HG03442 (cell line): ENCODE measurements around the gene LRRC25.

ENCODE experiments used
- ATAC-seq: cut with Tn5 transposase; IDR thresholded peaks from one replicate; pipeline ENCODE4 v1.9.1; 2021; ENCODE audit warnings: mild to moderate bottlenecking, moderate library complexity; ENCODE audit not compliant: unreplicated experiment

The LRRC25 gene

GRCh38 chr19:18397242-18398202, at the start of gene LRRC25:
Gene LRRC25, minus strand, starts transcription at chr19:18397622. Its CDS starts 659 bp downstream, at chr19:18396963.
- no peak for ATAC-seq

DNA sequence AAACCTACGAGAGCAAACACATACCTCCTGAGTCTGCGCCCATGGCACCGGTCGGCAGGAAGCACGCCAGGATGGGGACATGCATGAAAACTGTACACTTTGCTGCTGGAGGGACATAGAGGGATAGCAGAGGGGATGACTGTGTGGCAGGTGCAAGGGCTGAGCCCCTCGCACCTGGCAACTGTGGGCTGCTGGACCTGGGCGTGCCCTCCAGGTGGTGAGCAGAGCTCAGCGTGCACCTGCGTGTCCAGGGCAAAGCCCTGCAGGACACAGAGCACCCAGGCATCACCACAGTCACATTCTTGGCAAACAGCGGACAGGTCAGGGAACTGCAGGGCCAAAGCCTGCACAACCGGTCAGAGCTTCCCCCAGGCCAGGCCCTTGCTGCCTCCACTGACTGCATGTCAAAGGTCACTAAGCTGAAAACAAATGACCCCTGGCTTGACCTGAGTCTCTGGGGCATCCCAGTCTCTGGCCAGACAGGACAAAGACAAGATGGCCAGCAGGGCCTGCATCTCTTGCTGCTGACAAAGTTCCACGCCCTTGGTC, 49.5 kb upstream of the LRRC25 start:
- ATAC-seq = no peak

- ATAC-seq = no peak
Measured at GRCh38 chr19:18446145-18446810, 48.9 kb upstream of the LRRC25 start.

- no peak for ATAC-seq
Measured at GRCh38 chr19:18445262-18445948, 48.0 kb upstream of the LRRC25 start.

GRCh38 chr19:18444513-18444912, 47.1 kb upstream of the LRRC25 start:
- no peak for ATAC-seq

DNA sequence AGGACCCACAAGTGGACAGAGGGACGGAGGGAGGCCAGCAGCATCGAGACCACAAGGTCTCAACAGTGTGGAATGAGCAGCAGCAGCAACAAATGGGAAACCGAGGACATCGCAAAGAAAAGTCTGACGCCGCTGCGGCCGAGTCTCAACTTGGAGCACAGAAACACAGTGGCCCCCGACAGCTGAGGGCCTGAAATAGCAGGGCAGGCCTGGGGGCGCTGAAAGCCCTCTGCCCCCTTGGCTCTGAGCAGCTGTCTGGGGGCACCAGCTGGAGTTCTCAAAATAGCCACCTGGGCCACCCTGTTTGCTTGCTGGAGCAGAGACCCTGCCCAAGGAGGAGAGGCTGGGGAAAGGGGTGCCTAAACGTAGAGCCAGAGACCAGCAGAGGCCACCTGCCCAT, 46.4 kb upstream of the LRRC25 start:
- ATAC-seq = no peak

- ATAC-seq = no peak
Measured at GRCh38 chr19:18443406-18443805, 46.0 kb upstream of the LRRC25 start.

DNA sequence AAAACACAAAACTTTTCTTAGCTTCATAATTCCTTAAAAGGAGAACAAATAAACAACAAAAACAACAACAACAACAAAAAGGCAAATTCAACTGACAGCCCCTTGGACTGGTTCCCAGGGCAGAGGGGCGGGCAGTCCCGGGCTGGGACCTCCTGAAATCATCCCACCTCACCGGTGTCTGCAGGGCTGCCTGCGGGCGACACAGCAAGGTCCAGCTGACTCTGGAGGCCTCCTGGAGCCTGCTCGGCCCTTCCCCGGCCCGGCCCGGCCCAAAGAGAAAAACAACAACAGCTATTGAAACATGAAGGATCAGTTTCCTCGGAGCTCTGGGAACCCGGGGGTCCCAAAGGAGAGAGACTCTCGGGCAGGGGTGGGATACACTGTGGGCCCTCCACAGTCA, 45.5 kb upstream of the LRRC25 start:
- no peak for ATAC-seq

- no peak for ATAC-seq
Measured at GRCh38 chr19:18441804-18442788, 44.7 kb upstream of the LRRC25 start.

DNA sequence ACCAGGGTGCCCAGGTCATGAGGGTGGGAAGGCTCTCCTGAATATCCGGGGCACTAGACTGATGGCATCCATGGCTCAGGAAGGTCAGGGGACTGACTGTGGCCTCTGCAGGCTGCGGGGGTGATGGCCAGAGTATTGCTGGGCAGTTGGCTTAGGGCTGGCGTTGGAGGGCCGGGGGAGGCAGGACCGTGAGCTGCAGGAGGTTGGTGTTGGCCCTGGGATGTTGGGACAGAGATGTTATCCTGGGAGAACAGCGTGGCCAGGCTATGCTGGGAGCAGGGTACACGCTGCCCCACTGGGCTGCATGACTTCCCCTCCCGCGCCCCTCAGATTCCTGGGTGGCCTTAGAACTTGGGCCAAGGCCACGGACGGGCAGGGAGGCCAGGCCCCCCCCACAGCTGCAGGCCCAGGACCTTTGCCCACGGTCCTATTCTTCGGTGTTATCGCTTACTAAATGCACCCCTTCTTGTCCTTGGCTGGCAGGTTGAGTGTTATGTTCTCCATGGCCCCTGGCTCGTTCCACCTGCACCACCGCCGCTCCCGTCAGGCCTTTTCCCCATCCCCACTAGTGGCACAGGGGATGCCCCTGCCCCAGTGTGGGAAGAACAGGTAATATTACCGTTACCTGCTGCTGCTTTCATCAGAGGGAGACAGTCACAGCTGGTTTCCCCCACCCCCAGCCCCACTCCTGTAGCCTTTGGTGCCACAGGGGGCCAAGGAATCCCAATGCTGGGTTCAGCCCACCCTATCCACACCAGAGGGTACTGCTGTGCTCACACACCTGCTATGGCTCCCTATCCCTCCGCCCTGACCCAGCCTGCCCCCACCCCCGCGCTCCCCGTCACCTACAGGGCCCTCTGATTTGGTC, 43.7 kb upstream of the LRRC25 start:
- no peak for ATAC-seq

GRCh38 chr19:18440415-18440877, 43.0 kb upstream of the LRRC25 start:
- ATAC-seq = no peak

- ATAC-seq = no peak
Measured at GRCh38 chr19:18439910-18440237, 42.5 kb upstream of the LRRC25 start.

DNA sequence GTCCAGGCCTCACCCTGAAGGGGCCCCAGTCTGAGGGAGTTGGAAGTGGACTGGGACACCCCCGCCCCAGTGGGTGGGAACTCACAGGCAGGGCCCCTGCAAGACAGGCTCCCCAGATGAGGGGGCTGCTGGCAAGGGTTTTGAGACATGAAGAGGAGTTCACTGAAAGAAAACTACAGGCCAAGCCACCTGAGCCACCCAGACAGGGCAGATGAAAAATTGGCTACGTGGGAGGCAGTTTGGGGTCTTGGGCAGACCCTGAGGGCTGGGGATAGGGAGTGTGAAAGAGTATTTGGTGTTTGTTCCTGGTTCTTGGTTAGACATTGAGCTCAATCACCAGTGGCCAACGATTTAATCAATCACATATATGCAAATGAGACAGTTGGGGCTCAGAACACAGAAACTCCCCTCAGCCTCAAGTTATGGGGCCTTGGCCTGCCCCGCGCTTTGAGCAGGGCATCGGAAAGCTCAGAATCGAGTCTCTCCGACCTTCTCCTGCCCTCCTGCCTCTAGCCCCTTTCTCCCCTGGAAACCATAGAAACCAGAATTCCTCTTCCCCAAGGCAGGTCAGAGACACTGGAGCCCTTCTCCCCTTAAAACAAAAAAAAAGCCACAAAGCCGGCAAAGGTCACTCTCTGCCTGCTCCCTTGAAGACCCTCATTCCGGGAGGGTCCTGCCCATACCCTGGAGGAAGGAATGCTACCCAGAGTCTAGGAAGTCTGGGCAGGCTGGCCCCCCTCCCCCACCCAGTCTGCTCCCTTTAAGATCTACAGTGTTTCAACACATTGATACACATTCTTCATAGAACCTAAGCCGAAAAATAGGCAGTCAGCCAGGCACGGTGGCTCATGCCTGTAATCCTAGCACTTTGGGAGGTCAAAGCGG, 41.8 kb upstream of the LRRC25 start:
- no peak for ATAC-seq

GRCh38 chr19:18438331-18439024, 41.1 kb upstream of the LRRC25 start:
- no peak for ATAC-seq

- no peak for ATAC-seq
Measured at GRCh38 chr19:18437491-18438330, 40.3 kb upstream of the LRRC25 start, which contains the start of gene ISYNA1. Gene ISYNA1, minus strand, starts transcription at chr19:18438133. Its CDS starts 154 bp downstream, at chr19:18437979.

DNA sequence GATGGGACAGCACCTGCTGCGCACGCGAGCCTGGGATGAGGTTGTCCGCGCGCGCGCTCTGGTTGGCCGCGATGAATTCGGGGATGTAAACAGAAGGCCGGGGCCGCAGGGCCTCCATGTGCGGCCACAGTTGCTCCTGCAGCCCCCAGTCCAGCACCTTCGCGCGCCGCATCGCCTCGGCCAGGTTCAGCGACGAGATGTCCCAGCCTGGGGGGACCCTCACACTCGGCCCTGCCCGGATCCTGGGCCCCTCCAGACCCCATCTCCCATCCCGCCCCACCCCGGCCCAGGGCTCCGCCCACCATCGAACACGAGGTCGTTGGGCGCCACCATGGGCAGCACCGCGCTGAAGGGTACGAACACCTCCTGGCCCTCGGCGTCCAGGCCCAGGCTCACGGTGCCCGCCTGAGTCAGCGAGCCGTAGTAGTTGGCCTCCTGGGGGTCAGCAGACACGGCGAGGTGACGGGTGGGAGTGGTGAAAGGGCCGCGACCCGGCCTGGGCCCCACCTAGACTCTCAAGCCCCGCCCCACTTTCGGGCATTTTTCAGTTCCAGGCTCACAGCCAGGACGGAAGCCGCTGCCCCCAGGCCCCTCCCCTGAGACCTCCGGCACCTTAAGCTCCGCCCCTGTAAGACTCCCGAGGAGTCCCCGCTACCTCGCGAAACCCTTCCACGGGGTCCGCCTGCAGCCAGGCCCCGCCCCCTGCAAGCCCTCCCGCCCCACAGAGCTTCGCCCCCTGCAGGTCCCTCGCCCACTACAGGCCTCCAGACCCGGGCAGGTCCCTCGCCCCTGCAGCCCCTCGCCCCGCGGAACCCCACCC, 39.5 kb upstream of the LRRC25 start:
- ATAC-seq = peak; percentile 41
